ENCODE measurements around the gene ANO10.
"Not testable (repeated sequence)": the region's sequence is repeated elsewhere in the genome, so short reads cannot be mapped to it uniquely, and the experiment has no call there.

ANO10 gene

GRCh38 chr3:43624619-43625305 is 3.0 kb upstream of the ANO10 start:
- no peak for DNase-seq

GRCh38 chr3:43620831-43621655 is 768 bp downstream of the ANO10 start:
- no peak for DNase-seq

GRCh38 chr3:43619588-43619987 is 2.2 kb downstream of the ANO10 start:
- DNase-seq = no peak

- DNase-seq = no peak
These were observed 3.7 kb downstream of the ANO10 start for GRCh38 chr3:43618142-43618541.

GRCh38 chr3:43616034-43616433 is 5.8 kb downstream of the ANO10 start:
- DNase-seq = no peak

- DNase-seq = no peak
These were observed 6.7 kb downstream of the ANO10 start for GRCh38 chr3:43615133-43615532.

GRCh38 chr3:43613976-43614375 is 7.8 kb downstream of the ANO10 start:
- no peak for DNase-seq

- no peak for DNase-seq
These were observed 9.4 kb downstream of the ANO10 start for GRCh38 chr3:43612419-43612818.

- DNase-seq = no peak
These were observed 12.4 kb downstream of the ANO10 start for GRCh38 chr3:43609406-43609805.

- no peak for DNase-seq
These were observed 13.1 kb downstream of the ANO10 start for GRCh38 chr3:43608751-43609150.

- DNase-seq = no peak
These were observed 15.5 kb downstream of the ANO10 start for GRCh38 chr3:43606284-43606683.

GRCh38 chr3:43599959-43600358 is 21.9 kb downstream of the ANO10 start:
- DNase-seq = not testable (repeated sequence)

- no peak for DNase-seq
These were observed 23.9 kb downstream of the ANO10 start for GRCh38 chr3:43597961-43598360.

- not testable (repeated sequence) for DNase-seq
These were observed 25.6 kb downstream of the ANO10 start for GRCh38 chr3:43596178-43596577.

- DNase-seq = not testable (repeated sequence)
These were observed 26.5 kb downstream of the ANO10 start for GRCh38 chr3:43595280-43595679.

GRCh38 chr3:43593588-43593987 is 28.2 kb downstream of the ANO10 start:
- DNase-seq = not testable (repeated sequence)

- DNase-seq = not testable (repeated sequence)
These were observed 29.9 kb downstream of the ANO10 start for GRCh38 chr3:43591866-43592265.

GRCh38 chr3:43587303-43587702 is 34.5 kb downstream of the ANO10 start:
- no peak for DNase-seq

GRCh38 chr3:43584043-43584826 is 37.6 kb downstream of the ANO10 start:
- no peak for DNase-seq

- DNase-seq = no peak
These were observed 38.3 kb downstream of the ANO10 start for GRCh38 chr3:43583481-43583880.

- DNase-seq = no peak
These were observed 38.9 kb downstream of the ANO10 start for GRCh38 chr3:43582866-43583265.

GRCh38 chr3:43581343-43581742 is 40.5 kb downstream of the ANO10 start:
- no peak for DNase-seq

- DNase-seq = no peak
These were observed 41.6 kb downstream of the ANO10 start for GRCh38 chr3:43580181-43580580.

- no peak for DNase-seq
These were observed 48.2 kb downstream of the ANO10 start for GRCh38 chr3:43573576-43573975.

Measured in NCI-H2081 treated with DMSO at 0.1 percent for 48 hours (cell line).